NCI-H526 (cell line): ENCODE data around the gene CERS6.
"Not testable (repeated sequence)": the region's sequence is repeated elsewhere in the genome, so short reads cannot be mapped to it uniquely, and the experiment has no call there.

Experiments used
- DNase-seq, 2 experiments: peaks; one replicate each; lab custom pipeline; 2025; lab: John Stamatoyannopoulos, UW

The CERS6 gene

DNA sequence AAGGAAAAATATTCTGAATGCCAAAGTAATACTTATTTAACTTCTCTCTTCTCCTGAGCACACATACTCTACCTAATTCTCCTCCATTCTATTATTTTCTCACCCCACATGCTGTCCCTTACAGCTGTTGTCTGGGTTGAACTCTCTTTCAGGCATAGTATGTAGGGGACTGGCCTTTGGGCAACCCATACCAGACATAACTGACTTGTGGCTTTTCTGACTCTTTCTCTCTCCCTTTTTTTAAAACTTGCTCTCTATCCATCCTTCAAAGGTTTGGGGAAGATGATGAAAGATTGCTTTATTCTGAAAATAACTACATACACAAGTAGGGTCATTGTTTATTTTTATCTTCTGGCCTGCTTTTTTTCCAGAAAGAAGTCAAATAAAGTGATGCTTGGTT is 276.4 kb downstream of the CERS6 start:
- no peak for DNase-seq

- no peak for DNase-seq
These were observed 278.2 kb downstream of the CERS6 start for GRCh38 chr2:168734199-168734760.

- DNase-seq, result no peak
These were observed 280.8 kb downstream of the CERS6 start for GRCh38 chr2:168736649-168737445.

DNA sequence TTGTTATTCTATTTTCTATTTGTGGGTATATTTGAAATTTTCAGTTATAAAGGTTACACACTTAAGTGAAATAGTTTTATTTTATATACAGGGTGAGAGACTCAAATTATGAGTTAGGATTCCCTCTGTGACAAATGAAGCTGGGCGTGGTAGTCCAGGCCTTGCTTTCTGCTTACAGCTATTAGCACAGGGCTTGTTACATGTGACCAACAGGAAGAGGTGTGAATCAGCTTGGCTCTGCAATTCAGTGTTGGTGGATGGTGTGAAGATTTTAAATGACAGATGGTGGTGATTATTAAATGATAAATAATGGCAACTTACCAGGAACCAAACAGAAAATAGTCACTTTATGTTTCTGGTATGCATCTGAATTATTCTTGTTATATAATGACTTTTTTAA is 282.0 kb downstream of the CERS6 start:
- no peak for DNase-seq

GRCh38 chr2:168740360-168740759 is 284.3 kb downstream of the CERS6 start:
- DNase-seq, result no peak

DNA sequence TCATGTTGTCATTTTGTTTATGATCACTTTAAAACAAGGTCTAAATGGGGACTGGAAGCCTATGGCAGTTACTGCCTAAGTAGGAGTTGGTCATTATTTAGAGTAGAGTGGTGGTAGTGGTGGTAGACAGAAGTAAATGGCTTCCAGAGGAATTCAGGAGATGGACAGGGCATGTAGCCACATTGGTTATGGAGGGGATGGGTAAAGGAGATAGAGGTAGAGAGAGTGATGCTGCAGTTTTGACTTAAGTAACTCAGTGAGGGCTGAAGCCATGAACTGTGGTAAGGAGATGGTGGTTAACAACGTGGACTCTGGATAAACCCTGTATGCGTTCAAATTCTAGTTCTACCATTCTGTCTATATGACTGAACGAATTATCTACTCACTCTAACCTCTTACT is 284.7 kb downstream of the CERS6 start:
- no peak for DNase-seq

- no peak for DNase-seq
These were observed 286.3 kb downstream of the CERS6 start for GRCh38 chr2:168742258-168742932.

- no peak for DNase-seq
These were observed 288.8 kb downstream of the CERS6 start for GRCh38 chr2:168744844-168745243.

DNA sequence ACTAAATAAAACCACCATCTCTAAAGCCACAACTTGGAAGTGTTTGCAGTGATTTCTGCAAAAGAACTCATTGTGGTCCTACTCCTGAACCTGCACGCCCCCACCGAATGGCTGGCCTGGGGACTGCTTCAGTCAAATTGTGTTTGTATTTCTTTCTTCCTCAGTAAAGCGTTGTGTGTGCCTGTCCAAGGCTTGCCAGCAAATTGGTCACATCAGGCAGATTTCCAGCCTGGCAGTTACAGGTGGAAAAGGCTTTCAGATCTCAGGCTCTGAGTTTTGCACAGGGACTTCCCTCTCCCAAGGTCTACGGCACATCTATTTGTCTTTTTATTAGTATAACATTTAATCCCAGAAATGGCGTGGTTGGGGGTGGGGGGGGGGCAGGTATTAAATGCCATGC is 292.4 kb downstream of the CERS6 start:
- no peak for DNase-seq

- DNase-seq, result no peak
These were observed 293.2 kb downstream of the CERS6 start for GRCh38 chr2:168749297-168749696.

DNA sequence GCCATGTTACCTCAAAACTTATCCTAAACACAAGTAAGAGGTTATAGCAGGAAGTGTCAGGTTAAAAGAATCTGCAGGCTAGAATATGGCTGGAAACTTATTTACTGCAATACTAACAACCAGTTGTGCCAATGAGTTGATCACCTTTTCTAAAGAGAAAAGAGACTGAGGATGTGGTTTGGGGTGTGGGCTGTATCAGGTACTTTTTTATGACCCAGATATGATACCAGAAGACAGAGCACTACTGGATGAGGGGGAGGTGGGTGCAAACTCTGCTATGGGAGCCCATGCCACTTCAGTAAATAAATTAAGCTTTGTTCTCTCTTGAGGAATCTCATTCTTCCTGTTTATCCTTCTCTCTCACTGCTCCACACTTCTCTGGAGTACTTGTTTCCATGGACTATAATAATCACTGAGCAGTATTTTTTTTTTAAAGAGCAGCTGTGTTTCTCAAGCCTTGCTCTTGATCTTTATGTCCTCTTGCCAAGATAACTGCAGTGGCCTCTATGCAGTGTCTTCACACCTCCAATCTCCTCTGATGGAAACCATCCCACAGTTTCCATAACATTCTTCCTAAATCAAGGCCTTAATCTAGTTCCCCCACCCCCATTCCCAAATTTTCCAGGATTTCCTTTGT is 295.1 kb downstream of the CERS6 start:
- no peak for DNase-seq

GRCh38 chr2:168752361-168752760 is 296.3 kb downstream of the CERS6 start:
- no peak for DNase-seq

GRCh38 chr2:168753765-168754329 is 297.8 kb downstream of the CERS6 start:
- no peak for DNase-seq

GRCh38 chr2:168757223-168757622 is 301.2 kb downstream of the CERS6 start:
- no peak for DNase-seq

DNA sequence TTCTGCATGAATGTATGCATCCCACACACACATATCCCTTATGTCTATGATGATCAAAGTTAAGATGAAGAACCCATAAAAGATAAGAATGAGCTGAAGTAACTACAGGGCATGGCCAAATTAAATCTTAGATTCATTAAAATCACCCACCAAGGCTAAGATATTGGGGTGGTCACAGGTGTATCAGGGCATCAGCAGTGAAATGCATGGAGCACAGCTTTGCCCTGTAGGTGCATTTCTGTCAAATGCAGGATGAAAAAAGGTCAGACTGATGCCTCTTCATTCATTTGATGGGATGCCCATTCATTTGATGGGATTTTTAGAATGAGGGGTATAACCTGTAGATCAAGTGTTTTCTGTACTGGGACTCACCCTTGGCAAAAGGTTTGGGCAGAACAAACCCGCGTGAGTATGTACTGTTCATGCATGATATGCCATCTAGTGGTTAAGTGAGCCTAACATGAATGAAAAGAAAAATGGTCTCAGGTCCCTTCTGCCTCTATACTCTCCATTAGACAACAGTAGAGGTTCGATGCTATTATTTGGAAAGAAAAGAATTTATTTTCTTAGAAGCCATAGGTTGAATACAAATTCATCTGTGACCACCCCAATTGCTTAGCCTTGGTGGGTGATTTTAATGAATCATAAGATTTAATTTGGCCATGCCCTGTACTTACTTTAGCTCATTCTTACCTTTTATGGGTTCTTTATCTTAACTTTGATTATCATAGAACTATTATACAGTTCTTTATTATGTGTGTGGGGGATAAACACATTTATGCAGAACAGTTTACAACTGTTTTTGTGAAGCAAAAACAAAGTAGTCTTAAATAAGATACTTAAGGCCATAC is 303.1 kb downstream of the CERS6 start:
- DNase-seq, result peak; percentile 49 to 86

DNA sequence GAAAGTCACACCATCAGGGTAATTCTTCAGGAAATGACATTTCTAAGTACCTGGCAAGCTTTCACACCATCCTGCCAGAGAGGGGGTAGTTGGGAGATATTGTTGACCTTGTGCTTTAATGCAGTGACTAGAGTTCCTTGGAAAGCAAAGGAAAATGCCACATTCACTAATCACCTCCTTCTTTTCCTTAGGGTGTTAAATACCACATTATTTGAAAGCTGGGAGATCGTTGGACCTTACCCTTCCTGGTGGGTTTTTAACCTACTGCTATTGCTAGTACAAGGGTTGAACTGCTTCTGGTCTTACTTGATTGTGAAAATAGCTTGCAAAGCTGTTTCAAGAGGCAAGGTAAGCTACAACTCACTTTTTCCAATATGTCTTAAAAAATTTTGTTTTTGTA is 309.3 kb downstream of the CERS6 start:
- DNase-seq, result no peak

DNA sequence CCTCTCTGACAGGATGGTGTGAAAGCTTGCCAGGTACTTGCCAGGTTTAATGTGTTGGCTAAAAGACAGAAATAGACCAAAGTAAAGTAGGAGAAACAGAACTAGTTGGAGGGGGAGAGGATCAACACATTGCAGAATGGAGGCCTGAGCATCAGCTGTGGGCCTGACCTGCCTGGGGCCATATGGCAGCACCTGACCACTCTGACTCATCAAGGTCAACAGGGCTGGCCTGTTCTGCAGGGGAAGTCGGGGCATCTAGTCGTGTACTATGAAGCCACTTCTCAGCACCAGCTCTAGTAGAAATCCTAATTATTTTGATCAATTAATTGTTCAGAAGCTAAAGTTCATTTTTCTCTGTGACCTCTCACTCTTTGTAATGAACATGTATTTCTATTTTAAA is 310.5 kb downstream of the CERS6 start:
- DNase-seq, result no peak

DNA sequence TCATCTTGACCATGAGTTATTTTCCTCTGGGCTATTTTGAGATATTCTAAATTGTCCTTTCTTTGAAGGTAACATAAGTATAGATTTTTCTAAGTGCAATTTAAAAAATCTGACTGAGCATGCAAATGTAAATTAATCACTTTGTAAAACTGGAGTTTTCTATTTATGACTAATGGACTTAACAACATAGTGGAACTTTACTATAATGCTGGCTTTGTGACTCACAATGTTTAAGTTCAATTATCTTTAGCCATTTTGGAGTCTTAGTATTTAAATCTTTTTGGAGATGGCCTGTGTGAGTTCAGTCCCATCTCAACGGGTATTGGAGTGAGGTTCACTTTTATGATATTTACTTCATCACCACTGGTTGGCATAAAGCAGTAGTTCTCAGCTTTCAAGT is 311.2 kb downstream of the CERS6 start:
- DNase-seq, result no peak

GRCh38 chr2:168768357-168768756 is 312.3 kb downstream of the CERS6 start:
- not testable (repeated sequence) for DNase-seq

DNA sequence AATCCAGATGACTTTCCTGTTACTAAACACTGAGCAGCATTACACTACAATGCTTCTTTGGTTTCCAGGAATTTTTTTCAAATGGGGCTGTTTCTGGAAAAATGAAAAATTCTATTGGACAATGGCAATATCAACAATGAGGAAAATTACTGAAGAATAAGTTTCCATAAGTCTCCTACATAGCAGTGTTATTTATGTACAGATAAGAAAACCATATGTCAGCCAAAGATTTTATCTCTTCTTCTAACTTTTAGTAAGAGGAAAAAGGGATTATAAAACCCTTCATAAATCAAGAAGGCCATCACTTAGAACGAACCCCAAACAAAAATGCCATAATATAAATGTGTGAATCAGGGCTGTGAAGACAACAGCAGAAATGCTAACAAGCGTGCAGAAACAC is 314.7 kb downstream of the CERS6 start:
- DNase-seq, result no peak

DNA sequence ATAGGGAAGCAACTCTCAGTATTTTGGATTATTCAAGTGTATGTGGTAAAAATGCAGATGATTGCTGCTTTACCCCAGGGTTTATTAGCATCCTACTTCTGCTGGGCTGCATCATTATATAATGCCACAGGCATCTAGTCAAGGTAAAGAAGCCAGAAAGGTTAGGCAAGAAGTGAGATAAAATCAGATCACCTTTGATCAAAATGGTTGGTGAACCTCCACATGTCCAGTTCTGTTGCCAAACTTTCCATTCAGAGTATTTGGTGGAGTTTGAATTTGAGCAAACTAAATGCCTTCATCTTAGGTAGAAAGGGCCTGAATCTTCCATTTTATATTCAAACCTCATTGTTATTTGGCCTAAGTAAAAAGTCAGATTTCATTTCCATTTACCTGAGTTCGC is 316.6 kb downstream of the CERS6 start:
- no peak for DNase-seq

GRCh38 chr2:168773128-168773527 is 317.1 kb downstream of the CERS6 start:
- no peak for DNase-seq
